Activated CD8-positive, alpha-beta memory T cell treated with anti-CD3 and anti-CD28 coated beads for 24 hours (primary cell): ENCODE measurements around the gene ACOT9.
A peak's percentile ranks its signal among the peaks of the same experiment; 100 is the strongest.
"Not testable (repeated sequence)": the region's sequence is repeated elsewhere in the genome, so short reads cannot be mapped to it uniquely, and the experiment has no call there.

Experiments
- DNase-seq: peaks from one replicate; pipeline ENCODE4 v3.0.0-alpha.2; 2020

ACOT9 gene

DNA sequence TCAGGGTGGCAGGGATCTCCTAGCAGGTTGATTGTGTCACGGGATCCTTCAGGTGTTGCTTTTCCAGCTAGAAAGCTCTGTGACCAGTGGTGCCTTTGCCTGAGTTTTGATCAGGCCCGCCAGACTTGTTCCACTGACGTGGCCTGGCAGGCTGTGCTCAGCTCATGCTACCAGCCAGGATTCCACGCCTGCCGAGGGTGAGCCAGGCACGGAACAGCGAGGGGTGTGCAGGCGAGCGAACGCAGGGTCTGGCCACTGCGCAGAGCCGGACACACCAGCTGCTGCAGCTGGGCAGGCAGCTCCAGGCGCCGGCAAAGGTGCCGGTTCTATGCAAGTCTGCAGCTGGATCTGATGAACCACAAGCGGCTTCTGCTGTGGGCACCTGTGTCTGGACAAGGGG is 22.8 kb upstream of the ACOT9 start:
- DNase-seq, result no peak

DNA sequence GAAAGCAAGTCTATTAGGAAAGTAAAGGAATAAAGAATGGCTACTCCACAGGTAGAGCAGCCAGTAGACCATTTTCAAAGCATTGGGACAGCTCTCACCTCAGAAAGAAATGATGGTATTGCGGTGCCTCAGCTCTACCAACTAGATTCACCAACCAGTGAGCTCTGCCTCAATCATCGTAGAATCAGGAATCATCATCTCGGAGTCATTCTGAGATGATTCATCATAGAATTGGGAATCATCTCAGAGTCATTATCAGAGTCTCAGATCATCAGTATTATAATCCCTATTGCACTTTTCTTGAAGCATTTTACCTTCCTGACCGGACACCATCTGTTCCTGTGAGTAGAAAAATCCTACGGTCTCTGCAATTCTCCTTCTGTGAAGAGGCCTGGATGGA is 22.4 kb upstream of the ACOT9 start:
- no peak for DNase-seq

DNA sequence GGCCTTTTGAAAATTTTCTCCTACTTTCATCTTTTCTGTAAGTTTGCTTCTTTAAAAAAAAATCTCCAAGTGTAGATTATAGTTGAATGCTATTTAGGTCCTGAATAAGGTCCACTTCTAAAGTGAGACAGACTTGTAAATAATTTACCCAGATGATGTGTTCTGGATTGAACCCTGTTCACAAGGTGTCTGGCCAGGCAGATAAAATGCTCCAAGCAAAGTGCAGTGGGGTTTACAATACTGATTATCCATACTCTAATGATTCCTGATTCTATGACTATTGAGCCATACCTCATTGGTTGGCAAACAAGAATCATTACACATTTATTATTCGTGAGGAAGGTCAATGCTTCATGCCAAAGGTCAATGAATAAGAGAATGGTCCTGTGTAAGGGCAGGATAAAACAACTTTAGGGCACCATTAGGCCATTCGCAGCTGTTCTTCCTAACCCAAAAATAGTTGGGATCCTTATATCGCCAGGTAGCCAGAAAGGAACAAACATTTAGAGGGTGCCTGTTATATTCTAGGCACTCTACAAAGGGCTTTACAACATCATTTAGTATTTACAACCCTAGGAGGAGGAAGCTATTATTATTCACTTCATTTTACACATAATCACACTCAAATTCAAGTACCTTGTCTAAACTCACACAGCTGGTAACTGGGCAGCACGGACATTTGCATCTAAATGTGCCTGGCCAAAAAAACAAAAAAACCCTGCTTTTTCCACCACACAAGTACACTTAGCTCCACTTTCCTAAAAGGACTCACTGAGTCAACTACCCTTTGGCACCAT is 21.3 kb upstream of the ACOT9 start:
- no peak for DNase-seq

DNA sequence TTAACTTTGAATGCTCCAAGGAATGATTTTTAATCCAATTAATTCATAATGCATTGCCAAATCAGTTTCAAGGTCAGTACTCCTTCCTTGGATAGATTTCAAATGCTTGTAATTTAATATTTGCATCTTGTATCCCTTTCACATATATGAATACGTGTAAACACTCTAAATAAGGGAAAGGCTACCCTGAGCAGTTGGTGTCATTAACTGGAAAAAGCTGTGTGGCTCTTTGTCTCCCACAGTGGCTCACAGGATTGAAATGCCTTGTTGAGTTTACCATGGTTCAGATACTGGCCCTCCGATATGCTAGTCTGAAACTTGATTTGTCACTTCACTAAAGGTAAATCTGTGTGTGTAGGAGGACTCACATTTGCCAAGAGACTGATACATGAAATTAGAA is 16.7 kb upstream of the ACOT9 start:
- DNase-seq, result no peak

DNA sequence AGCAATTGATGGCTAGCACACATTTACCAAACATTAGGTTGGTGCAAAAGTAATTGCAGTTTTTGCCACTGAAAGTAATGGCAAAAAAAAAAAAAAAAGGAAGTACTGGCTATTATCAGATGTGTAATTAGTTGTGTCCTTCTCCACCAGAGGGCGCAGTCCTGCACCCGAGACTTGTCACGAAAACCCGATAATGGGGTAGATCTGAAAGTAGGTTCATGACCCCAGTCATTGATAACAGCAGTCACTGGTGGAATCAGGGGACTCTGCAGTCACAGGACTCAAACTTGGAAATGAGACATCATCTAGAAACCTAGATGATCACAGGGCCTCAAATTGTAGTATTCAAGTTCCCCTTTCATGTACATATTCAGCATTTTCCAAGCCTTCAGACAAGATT is 13.1 kb upstream of the ACOT9 start:
- DNase-seq, result peak; percentile 74

DNA sequence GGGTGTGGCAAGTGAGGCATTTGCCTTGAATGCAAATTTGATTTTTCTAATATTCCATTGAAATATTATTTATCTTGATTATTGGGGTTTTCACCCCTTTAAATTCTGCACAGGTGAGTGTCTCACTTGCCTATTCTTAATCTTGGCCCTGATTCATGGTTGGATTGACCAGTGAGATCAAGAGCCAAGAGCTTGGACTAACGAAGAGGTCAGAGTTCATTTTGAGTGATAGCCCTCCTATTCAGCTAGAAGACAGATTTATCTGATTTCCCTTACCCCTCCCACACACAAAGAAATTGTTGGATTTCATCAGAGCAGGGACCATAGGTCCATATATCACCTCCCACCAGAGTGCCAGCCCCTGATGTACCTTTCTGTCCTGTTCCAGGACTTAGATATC is 11.6 kb upstream of the ACOT9 start:
- DNase-seq, result no peak

DNA sequence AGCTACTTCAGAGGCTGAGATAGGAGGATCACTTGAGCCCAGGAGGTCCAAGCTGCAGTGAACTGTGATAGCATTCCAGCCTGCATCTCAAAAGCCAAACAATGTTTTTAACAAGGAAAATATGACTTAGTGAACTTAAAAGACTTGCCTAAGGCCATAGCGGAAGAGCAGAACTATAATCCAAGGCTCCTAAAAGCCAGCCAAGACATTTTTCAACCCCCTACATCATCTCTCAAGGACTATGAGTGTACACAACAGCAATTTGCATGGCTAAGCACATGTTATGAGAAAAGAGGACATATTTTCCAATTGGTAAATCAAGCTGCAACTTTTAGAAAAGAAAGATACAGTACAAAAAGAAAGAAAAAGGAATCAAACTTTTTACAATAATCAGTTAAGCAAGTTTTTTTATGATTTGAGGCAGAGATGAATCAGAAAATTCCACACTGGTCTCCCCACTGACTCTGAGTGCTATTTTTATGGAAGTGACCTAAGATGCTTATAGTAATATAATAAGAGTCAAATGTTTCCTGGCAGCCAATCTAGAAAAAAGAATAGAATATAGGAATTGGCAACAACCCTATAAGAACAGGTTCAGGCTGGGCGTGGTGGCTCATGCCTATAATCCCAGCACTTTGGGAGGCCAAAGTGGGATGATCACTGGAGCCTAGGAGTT is 9.8 kb upstream of the ACOT9 start:
- DNase-seq, result no peak

DNA sequence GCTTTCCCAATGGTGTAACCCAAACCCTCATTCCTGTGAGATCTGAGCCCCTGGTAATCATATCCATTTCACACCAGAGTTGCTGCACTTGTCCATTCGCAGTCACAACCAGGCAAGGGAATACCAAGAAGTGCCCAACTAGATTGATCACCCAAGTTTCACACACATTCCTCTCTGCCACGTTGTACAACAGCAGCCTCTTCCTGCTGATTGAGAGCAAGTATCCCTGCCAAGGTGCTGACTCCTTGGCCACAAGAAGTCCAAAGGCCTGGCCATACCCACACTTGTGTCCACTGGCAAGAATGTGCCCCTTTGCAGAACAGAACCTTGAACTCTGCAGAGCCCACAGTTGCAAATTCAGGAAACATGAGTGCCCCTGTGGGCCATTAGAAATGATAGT is 6.5 kb upstream of the ACOT9 start:
- DNase-seq, result no peak

DNA sequence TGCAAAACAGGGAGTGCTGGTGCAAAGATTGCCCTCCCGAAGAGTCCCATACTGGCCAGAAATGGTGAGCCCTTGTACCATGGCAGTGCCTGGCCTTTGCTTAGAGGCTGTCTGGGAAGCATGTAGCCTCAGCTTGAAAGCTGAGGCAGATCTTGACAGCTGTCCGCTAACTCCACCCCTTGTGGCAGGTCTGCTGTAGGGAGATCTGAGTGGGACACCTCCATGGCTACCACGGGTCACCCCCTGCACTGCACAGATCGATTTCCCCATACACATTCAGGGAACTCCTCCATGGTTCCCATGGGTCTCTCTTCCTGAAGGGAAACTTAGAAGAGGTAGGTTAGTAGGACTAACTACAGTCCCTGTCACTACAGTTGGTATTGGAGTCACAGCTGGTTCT is 6.1 kb upstream of the ACOT9 start:
- DNase-seq, result no peak

DNA sequence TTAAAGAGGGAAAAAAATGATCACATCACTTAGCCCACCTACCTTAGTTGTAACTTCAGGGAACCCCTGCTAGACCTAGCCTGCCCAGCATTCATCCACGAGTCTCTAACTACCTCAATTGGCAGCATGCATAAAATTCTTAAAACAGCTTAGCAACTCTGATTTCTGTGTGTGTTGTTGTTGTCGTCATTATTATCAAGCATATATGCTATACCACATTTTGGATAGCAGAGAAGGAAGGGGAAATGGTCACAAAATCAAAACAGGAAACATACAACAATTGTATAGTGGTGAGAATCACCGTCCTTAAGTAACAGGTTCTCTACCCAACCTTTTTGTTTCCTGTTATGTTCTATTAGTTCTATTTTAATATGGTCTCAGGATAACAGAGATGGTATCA is 2.7 kb upstream of the ACOT9 start:
- DNase-seq, result no peak

DNA sequence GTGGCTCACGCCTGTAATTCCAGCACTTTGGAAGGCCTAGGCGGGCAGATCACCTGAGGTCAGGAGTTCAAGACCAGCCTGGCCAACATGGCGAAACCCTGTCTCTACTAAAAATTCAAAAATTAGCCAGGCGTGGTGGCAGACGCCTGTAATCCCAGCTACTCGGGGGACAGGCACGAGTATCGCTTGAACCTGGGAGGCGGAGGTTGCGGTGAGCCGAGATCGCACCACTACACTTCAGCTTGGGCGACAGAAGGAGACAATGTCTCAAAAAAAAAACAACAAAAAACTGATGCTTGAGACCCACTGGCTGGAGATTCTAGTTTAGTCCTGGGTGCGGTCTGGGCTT is 521 bp upstream of the ACOT9 start:
- not testable (repeated sequence) for DNase-seq

DNA sequence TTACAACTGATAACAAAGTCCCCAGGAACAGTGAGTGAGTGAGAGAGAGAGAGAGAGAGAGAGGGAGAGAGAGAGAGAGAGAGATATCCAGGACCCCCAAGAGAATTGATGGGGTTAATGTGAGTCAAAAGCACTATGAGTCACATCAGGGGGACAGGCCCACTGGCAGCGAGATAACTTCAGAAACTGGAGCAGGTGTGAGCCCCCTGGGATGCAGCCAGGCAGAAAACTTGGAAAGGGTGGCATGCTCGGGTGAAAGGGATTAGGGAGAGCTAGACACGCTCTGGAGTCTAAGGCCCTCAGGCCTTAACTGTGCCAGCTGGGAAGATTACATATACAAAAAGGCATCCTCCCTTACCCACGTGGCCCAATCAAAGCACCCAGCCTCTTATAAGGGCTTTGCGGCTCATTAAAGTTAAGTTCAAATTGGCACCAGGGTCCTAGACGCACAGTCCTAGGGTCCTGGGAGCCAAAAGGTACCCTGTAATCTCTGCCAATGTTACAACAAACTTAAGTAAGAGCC is 841 bp downstream of the ACOT9 start:
- peak; percentile 62 for DNase-seq

DNA sequence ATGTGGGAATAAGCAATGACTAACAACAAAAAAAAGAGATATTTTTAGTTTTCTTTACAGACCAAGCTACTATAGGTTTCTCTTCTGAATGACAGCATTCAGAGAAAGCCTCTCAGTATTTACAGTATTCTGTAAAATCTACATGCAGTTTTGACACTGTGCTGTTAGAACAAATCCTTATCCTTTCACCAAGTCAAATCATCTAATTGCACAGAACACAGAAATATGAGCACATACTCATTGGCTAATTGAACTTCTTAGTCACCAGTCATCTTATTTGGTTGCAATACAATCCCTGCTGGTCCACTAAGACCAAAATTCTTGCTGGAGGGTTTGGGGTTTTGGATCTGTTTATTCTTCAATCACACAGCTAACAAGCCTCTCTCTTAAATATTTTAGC is 5.7 kb downstream of the ACOT9 start:
- DNase-seq, result no peak

DNA sequence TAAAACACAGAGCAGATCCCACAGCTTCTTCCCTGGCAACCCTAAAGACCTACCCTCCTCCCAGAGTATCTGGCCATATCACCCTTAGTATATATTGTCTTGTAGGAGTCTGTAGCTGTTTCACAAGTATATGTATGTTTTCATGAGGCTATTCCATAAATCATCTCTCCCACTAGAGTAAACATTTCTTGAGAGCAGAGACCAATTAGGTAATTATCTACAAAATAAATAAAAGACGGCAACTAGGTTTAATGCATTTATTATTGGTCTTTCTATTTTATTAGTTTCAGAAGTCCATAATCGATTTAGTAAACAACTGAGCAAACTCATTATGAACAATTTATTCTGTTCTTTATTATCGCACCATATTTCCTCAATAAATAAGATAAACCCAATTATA is 7.0 kb downstream of the ACOT9 start:
- no peak for DNase-seq

DNA sequence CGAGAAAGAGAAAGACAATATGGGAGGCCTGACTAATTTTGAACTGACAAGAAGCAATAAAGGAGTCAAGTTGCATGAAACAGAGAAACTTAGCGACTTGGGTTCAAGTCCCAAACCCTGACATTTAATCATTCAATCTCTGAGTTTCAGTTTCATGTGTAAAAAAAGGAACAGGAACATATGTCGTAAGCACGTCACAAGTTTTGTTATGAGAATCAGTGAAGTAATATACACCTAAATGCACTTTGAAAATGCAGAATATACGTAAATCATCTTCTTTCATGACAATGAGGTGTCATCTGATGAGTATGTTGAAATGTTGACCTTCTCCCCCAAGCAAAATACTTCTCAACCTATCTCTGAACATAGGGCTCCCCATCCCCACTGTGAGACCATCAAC is 10.4 kb downstream of the ACOT9 start:
- DNase-seq, result no peak

DNA sequence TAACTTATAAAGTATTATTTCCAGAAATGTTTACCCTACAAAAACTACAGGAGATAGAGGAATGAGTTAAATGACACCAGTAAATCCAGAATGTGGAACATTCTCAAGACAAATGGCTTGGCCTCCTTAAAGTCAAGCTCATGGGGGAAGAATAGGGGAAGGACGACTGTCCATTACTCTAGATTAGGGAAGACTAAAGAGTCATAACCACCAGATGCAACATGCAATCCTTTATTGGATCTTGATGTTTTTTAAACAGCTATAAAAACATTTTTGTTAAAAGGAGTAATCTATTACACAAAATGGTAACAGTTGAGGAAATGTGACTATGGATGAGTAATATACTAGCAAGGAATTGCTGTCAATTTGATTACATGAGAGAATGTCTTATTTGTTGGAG is 11.1 kb downstream of the ACOT9 start:
- DNase-seq, result no peak

DNA sequence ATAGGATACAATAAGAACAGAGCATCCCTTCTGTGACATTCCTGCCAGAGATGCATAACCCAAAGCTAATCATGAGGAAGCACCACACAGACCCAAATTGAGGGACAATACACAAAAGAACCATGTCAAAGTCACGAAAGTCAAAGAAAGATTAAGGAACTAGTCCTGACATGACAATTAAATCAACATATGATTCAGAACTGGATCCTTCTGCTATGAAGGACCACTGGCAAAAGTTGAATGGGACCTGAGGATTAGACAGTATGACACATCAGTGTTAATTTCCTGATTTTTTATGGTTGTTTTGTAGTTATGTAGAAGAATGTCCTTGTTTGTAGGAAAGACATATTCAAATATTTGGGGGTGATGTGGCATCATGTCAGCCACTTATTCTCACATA is 13.9 kb downstream of the ACOT9 start:
- DNase-seq, result no peak

DNA sequence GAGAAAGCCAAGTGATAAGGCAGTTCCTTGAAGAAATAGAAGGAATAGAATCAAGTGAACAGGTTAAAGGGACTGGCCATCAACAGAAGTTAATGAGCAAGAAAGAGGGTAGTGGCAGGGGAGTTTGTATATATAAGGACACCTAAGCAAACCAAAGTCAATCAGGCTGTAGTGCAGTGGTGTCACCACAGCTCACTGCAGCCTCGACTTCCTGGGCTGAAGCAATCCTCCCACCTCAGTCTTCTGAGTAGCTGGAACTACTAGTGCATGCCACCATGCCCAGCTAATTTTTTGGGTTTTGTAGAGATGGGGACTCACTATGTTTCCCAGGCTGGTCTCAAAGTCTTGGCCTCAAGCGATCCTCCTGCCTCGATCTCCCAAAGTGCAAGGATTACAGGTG is 15.9 kb downstream of the ACOT9 start:
- no peak for DNase-seq

DNA sequence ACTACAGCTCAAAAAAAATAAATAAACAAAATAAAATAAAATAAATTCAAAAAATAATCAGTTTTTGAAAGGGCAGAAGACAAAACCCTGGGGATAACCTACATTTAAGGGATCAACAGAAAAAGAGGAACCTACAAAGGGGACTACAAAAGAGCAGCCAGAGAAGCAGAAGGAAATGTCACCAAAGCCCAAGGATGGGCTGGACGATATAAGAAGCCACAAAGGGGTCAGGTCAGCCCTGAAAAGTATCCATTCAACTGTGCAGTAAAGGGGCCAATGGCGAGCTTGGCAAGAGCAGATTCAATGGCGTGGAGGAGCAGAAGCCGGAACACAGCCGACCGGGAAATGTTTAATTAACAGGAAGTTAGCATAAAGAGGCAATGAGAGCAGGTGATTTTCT is 16.9 kb downstream of the ACOT9 start:
- no peak for DNase-seq

DNA sequence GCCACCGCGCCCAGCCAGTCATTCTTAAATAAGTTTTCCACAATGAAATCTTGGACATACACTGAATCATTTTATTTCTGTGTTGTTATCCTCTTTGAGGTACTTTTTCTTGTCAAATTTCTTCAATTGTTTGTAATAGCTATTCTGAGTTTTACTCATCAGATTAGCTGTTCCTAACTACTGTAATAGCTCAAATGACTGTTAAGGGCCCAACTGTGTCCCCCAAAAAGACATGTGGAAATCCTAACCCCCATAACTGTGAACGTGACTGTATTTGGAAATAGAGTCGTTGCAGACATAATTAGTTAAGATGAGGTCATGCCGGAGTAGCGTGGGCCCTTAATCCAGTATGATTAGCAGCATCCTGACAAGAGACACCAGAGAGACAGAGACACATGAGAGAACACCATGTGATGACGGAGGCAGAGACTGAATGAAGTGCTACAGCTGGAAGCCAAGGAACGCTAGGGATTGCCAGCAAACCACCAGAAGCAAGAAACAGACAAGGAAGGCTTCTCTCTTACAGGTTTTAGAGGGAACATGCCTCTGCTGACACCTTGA is 22.9 kb downstream of the ACOT9 start:
- DNase-seq, result no peak

DNA sequence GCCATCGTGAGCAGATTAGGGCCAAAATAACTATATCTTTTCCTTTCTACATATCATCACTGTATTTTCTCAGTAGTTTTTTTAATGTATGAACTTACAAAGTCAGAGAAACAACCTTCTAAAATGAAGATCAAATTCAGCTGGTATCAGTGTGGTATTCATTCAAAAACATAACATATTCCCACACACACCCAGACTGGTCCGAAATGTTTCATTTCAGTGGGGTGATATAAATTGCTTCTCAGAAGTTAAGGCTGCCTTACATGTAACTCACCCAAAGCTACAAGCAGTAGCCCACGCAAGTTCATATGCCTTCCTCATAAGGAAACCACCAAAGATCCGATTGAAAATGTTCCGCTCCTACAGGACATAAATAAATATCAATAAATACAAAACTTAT is 37.8 kb downstream of the ACOT9 start:
- DNase-seq, result no peak

DNA sequence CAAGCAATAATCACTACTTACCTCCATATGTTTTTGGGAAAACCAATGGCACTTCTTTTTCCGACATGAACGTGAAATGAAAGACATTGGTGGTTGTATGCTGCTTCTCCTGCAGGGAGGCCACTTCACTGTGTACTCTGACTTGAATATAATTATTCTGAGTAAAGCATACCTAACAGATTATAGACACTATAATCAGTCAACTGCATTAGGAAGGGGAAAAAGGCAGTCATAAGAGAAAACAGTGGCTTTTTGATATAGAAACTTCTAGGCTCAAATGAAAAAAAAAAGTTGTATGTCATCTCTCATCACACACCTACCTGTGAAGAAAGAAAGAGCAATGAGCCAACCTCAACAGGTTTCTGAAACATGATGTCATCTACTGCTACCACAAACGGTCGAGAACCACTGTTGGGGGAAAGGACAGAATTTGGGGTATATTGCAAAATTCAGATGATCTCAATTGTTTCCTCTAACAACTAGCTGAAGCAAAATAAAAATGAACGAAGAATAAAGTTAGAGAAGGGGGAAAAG is 38.3 kb downstream of the ACOT9 start:
- DNase-seq, result no peak

DNA sequence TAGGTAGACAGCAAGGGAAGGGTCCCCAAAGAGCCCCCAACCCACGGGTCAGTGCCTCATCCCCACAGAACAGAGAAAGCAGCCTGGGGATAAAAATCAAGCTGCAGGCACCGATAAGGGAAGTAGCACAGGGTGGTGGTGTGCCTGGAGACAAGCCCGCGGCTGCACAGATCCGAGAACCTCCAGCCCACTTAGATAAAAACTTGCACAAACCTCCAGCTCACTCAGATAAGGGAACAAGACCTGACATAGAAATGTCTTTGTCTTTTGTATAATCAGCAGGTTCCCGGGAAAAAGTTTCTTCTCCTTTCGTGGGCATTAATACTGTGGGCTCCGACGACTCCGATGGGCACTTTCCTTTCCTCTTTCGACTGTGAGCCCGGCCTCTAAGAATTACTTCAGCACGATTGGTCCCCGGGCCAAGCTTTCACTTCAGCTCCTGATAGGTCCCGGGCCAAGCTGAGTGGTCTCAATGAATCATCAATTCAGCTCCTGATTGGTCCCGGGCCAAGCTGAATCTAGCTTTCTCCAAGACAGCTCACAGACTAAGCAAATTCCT is 43.4 kb downstream of the ACOT9 start:
- peak; percentile 59 for DNase-seq

DNA sequence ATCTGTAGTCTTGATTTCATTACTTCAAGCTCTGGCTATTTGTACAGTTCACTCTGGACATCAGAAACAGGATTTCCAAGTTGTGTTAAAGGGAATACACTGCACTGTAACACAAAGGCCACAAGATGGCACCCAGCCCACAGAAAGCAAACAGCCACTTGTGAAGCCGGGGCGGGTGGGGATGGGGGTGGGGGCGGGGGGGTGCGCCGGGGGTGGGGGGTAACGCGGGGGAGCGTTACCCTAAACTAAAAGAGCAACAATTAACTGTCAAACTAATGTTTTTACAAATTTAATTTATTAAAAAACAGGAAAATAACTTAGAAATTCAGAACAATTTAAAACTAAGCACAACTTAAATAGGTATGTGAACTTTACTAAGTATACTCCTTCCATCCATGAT is 48.5 kb downstream of the ACOT9 start:
- no peak for DNase-seq
